Stimulated activated CD8-positive, alpha-beta memory T cell treated with anti-CD3 and anti-CD28 coated beads, Interleukin-7, amount 100 ng/mL, for 1 hour (primary cell): Measurements from ENCODE around the gene CCDC171.
"Not testable (repeated sequence)": the region's sequence is repeated elsewhere in the genome, so short reads cannot be mapped to it uniquely, and the experiment has no call there.

Experiments used
- DNase-seq, 2 donors: peaks; one replicate each; pipeline ENCODE4 v3.0.0-alpha.2; 2020; ENCODE audit warnings: low read depth in 2 of 2

Gene CCDC171

GRCh38 chr9:15552636-15553527 is at the start of gene CCDC171:
CCDC171 (plus strand) TSS chr9:15553043; CDS start chr9:15564089, 11,046 bp downstream.
- DNase-seq, result peak; percentile 63 to 64

GRCh38 chr9:15505921-15506320 is 46.9 kb upstream of the CCDC171 start:
- DNase-seq, result no peak

- peak; percentile 24 to 37 for DNase-seq
These were observed 42.7 kb upstream of the CCDC171 start for GRCh38 chr9:15509931-15510788.

GRCh38 chr9:15510789-15511575 is 41.9 kb upstream of the CCDC171 start, which contains the start of gene PSIP1:
PSIP1 (minus strand) TSS chr9:15510970; CDS start chr9:15510188, 782 bp downstream.
- peak; percentile 62 to 69 for DNase-seq

- no peak for DNase-seq
These were observed 40.6 kb upstream of the CCDC171 start for GRCh38 chr9:15512204-15512603.

GRCh38 chr9:15512889-15513288 is 40.0 kb upstream of the CCDC171 start:
- DNase-seq, result no peak

- DNase-seq, result no peak
These were observed 39.5 kb upstream of the CCDC171 start for GRCh38 chr9:15513335-15513734.

GRCh38 chr9:15519831-15520230 is 33.0 kb upstream of the CCDC171 start:
- DNase-seq, result no peak

GRCh38 chr9:15521254-15521653 is 31.6 kb upstream of the CCDC171 start:
- no peak for DNase-seq

- no peak for DNase-seq
These were observed 30.6 kb upstream of the CCDC171 start for GRCh38 chr9:15522130-15522755.

GRCh38 chr9:15524845-15525455 is 27.9 kb upstream of the CCDC171 start:
- no peak for DNase-seq

- no peak for DNase-seq
These were observed 26.9 kb upstream of the CCDC171 start for GRCh38 chr9:15525958-15526357.

- DNase-seq, result not testable (repeated sequence)
These were observed 25.8 kb upstream of the CCDC171 start for GRCh38 chr9:15527035-15527434.

GRCh38 chr9:15529566-15530324 is 23.1 kb upstream of the CCDC171 start:
- DNase-seq, result no peak

- no peak for DNase-seq
These were observed 21.5 kb upstream of the CCDC171 start for GRCh38 chr9:15531380-15531779.

GRCh38 chr9:15541872-15542271 is 11.0 kb upstream of the CCDC171 start:
- no peak for DNase-seq

GRCh38 chr9:15542624-15543023 is 10.2 kb upstream of the CCDC171 start:
- no peak for DNase-seq

- no peak for DNase-seq
These were observed 9.6 kb upstream of the CCDC171 start for GRCh38 chr9:15543047-15543813.

- no peak for DNase-seq
These were observed 3.2 kb upstream of the CCDC171 start for GRCh38 chr9:15549611-15550010.
